Measurements from ENCODE around the gene ARL13B.
A peak's percentile ranks its signal among the peaks of the same experiment; 100 is the strongest.

The ARL13B gene

GRCh38 chr3:94083261-94083660 lies 103.3 kb downstream of the ARL13B start:
- no peak overlapping the region for H3K4me3 ChIP-seq (ENCODE audit: low read depth, low read length)
- no peak for DNase-seq (ENCODE audit: low read depth)

- no peak overlapping the region for H3K4me3 ChIP-seq (ENCODE audit: low read depth, low read length)
These were observed 109.2 kb downstream of the ARL13B start for GRCh38 chr3:94089126-94089525.

DNA sequence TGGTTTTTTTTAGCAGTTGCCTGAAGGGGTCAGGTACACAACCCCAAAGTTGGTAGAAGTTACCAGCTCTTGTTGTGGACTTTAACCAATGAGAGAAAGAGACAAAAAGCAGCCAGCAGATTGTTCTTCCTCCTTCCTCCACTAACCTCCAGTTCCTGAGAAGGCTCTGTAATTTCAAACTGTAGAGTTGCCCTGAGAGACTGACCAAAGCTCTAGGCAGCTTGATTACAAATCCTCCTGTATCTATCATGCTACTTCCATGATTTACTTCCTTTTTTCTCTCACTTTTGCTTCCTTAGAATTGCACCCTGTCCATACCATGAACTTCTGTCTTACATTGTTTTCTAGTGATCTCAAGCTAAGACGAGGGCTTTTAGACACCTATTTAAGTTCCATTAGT lies 112.1 kb downstream of the ARL13B start:
- H3K4me3 ChIP-seq (ENCODE audit: low read depth, low read length) = no peak overlapping the region
- DNase-seq (ENCODE audit: low read depth) = no peak

More at GRCh38 chr3:94089126-94089525, 109.2 kb downstream of the ARL13B start:
- DNase-seq (ENCODE audit: low read depth) = no peak

DNA sequence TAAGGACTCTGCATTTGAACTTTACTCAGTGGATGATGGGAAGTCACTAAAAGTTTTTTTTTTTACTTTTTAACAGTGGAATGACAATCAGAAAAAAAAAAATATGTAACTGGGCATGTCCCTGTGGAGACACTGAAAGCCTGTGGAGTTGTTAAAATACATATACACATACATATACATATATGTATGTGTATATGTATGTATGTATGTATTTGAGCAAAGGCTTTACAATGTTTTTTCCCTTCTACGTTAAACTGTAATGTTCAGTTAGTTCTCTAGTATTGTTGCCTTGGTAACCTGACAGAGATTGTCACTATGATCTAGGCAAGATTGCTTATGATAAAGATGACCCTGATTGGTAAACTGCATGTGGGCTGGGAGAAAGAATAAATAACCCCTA lies 113.2 kb downstream of the ARL13B start:
- H3K4me3 ChIP-seq (ENCODE audit: low read depth, low read length) = no peak overlapping the region
- DNase-seq (ENCODE audit: low read depth) = no peak

- DNase-seq (ENCODE audit: low read depth) = no peak
- no peak overlapping the region for H3K4me3 ChIP-seq (ENCODE audit: low read depth, low read length)
These were observed 115.2 kb downstream of the ARL13B start for GRCh38 chr3:94095111-94095510.

DNA sequence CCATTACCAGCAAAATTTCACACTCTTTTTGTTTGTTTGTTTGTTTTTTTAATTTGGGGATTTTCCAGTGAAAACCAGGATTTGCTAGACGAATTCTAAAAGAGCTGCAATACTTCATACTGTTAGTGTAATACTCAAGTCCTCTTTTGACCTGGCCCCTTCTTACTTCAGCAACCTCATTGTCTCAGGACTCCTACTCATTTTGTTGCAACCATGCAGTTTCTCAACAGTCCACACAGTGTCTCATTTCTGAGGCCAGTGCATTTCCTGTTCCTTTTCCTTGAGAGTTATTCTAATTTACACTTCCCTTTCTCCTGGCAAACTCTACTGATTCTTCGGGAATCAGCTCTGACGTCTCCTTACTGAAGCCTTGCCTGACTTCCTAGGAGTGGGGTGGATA lies 118.5 kb downstream of the ARL13B start:
- peak; percentile 37 for DNase-seq (ENCODE audit: low read depth)
- no peak overlapping the region for H3K4me3 ChIP-seq (ENCODE audit: low read depth, low read length)

GRCh38 chr3:94099311-94099710 lies 119.4 kb downstream of the ARL13B start:
- no peak overlapping the region for H3K4me3 ChIP-seq (ENCODE audit: low read depth, low read length)
- no peak for DNase-seq (ENCODE audit: low read depth)

DNA sequence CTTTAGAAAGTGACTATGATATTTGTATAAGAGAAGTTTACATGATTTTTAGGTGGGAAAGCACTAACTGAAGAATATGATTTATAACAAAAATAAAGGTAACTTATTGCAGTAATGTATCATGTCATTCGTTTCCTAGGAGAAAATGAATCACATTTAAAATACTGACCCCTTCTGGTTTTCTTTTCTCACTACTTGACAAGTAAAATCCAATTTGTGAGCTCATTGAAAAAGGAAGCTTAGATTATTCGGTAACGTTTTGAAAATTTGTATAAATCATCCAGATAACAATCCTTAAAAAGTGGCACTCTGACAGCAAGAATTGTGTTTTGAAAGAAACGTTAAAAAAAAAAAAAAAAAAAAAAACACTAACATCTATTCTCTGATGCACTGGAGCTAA lies 121.9 kb downstream of the ARL13B start:
- DNase-seq (ENCODE audit: low read depth) = no peak
- no peak overlapping the region for H3K4me3 ChIP-seq (ENCODE audit: low read depth, low read length)

All from skeletal muscle cell (primary cell).